Osteoblast (primary cell): Measurements from ENCODE around the gene SCN9A. TPM values are rescaled to one million over a fixed set of nuclear protein-coding genes. Genes with fewer than 3 reads are reported as not detected.

Experiments
- DNase-seq: peaks from one replicate; pipeline ENCODE4 v3.0.0; 2011; ENCODE audit warnings: low spot score, mixed read lengths; ENCODE audit not compliant: insufficient read length; ENCODE audit errors: missing footprints
- H2AFZ ChIP-seq: 2 replicates; pipeline ENCODE4 v1.6.0; 2011; ENCODE audit warnings: mild to moderate bottlenecking, low read length
- H3K27ac ChIP-seq: 2 replicates; pipeline ENCODE4 v1.5.1; 2011; ENCODE audit warnings: mild to moderate bottlenecking, low read depth, low read length, moderate library complexity
- H3K27me3 ChIP-seq: 2 replicates; pipeline ENCODE4 v1.6.0; 2012; ENCODE audit warnings: mild to moderate bottlenecking, control low read depth, inconsistent platforms, low read length, moderate library complexity; ENCODE audit not compliant: insufficient read depth
- H3K36me3 ChIP-seq: 2 replicates; pipeline ENCODE4 v1.5.1; 2011; ENCODE audit warnings: mild to moderate bottlenecking, low read length, control low read depth, moderate library complexity; ENCODE audit not compliant: insufficient read depth
- H3K4me1 ChIP-seq: 2 replicates; pipeline ENCODE4 v1.5.1; 2011; ENCODE audit warnings: mild to moderate bottlenecking, low read length, control low read depth, moderate library complexity; ENCODE audit not compliant: insufficient read depth
- H3K4me2 ChIP-seq: 2 replicates; pipeline ENCODE4 v1.6.0; 2011; ENCODE audit warnings: mild to moderate bottlenecking, low read length; ENCODE audit not compliant: insufficient read depth
- H3K4me3 ChIP-seq: fragments of 200-600 bp; sonication (generic); 3 replicates; pipeline ENCODE4 v1.5.1; 2012; ENCODE audit warnings: mild to moderate bottlenecking, low read length, inconsistent platforms; ENCODE audit not compliant: insufficient read depth
- H3K79me2 ChIP-seq: 2 replicates; pipeline ENCODE4 v1.6.0; 2012; ENCODE audit warnings: mild to moderate bottlenecking, low read length, control low read depth, inconsistent platforms; ENCODE audit not compliant: insufficient read depth
- H3K9me3 ChIP-seq: 2 replicates; pipeline ENCODE4 v1.5.1; 2011; ENCODE audit warnings: low read depth, low read length, control low read depth
- H4K20me1 ChIP-seq: 2 replicates; pipeline ENCODE4 v1.6.0; 2012; ENCODE audit warnings: mild to moderate bottlenecking, low read length, control low read depth; ENCODE audit not compliant: insufficient read depth
- CTCF ChIP-seq: IDR thresholded peaks from 2 replicates; pipeline ENCODE4 v1.5.1; 2011; ENCODE audit warnings: mild to moderate bottlenecking, low read depth, low read length, moderate library complexity; ENCODE audit errors: extremely low read depth
- total RNA-seq: library from RNA; depleted of rRNA; stranded (reverse); fragments of >200 nt; gene quantifications from 2 replicates; pipeline ENCODE4 v1.2.3, GENCODE V29; 2012

The SCN9A gene
- total RNA-seq, 1 donor, result 1.8 TPM

- no peak for DNase-seq
- Histone ChIP-seq H3K27ac (no peak overlapping the region), H3K27me3 (no peaks in the 10 kb centered on the region), H3K36me3 (no peaks in the 10 kb centered on the region), H3K79me2 (peaks cover 2% of the 10 kb centered on the region), H3K4me3 (no peak overlapping the region), H3K4me2 (peak overlapping the region; percentile 24), H3K9me3 (no peaks in the 10 kb centered on the region), H3K4me1 (peaks cover 17% of the 10 kb centered on the region), H4K20me1 (no peaks in the 10 kb centered on the region), H2AFZ (peak overlapping the region; percentile 54)
- TF ChIP-seq CTCF, result no peak
Measured at GRCh38 chr2:166372046-166372445, 3.7 kb downstream of the SCN9A start.

GRCh38 chr2:166365803-166366420, 9.8 kb downstream of the SCN9A start:
- no peaks in the 10 kb centered on the region for H3K36me3 ChIP-seq
- H4K20me1 ChIP-seq, result no peaks in the 10 kb centered on the region
- peak overlapping the region; percentile 29 for H2AFZ ChIP-seq
- H3K4me1 ChIP-seq, result peaks cover 14% of the 10 kb centered on the region
- DNase-seq, result peak; percentile 26
- H3K4me2 ChIP-seq, result no peak overlapping the region
- no peaks in the 10 kb centered on the region for H3K27me3 ChIP-seq
- no peaks in the 10 kb centered on the region for H3K9me3 ChIP-seq
- no peak overlapping the region for H3K27ac ChIP-seq
- TF ChIP-seq CTCF, result no peak
- no peaks in the 10 kb centered on the region for H3K79me2 ChIP-seq
- peak overlapping the region; percentile 10 for H3K4me3 ChIP-seq

- no peaks in the 10 kb centered on the region for H3K27me3 ChIP-seq
- H3K79me2 ChIP-seq, result no peaks in the 10 kb centered on the region
- DNase-seq, result no peak
- H2AFZ ChIP-seq, result no peak overlapping the region
- no peaks in the 10 kb centered on the region for H4K20me1 ChIP-seq
- no peak for TF ChIP-seq CTCF
- H3K36me3 ChIP-seq, result no peaks in the 10 kb centered on the region
- no peaks in the 10 kb centered on the region for H3K9me3 ChIP-seq
- peaks cover 14% of the 10 kb centered on the region for H3K4me1 ChIP-seq
- H3K27ac ChIP-seq, result no peak overlapping the region
- no peak overlapping the region for H3K4me2 ChIP-seq
- no peak overlapping the region for H3K4me3 ChIP-seq
Measured at GRCh38 chr2:166365239-166365638, 10.5 kb downstream of the SCN9A start.

GRCh38 chr2:166364476-166365161, 11.1 kb downstream of the SCN9A start:
- H3K27ac ChIP-seq, result no peak overlapping the region
- H3K4me1 ChIP-seq, result peaks cover 14% of the 10 kb centered on the region
- H3K4me2 ChIP-seq, result no peak overlapping the region
- no peak for DNase-seq
- TF ChIP-seq CTCF, result no peak
- H3K4me3 ChIP-seq, result no peak overlapping the region
- no peaks in the 10 kb centered on the region for H4K20me1 ChIP-seq
- no peaks in the 10 kb centered on the region for H3K79me2 ChIP-seq
- no peaks in the 10 kb centered on the region for H3K9me3 ChIP-seq
- no peaks in the 10 kb centered on the region for H3K27me3 ChIP-seq
- H3K36me3 ChIP-seq, result no peaks in the 10 kb centered on the region
- H2AFZ ChIP-seq, result no peak overlapping the region
